Renal pelvis (tissue), 4 donors: ENCODE data around the gene ELANE. TPM values are rescaled to one million over a fixed set of nuclear protein-coding genes. Genes with fewer than 3 reads are reported as not detected.

Source experiments
- DNase-seq: peaks from one replicate; pipeline ENCODE4 v3.0.0-alpha.2; 2013
- polyA plus RNA-seq, 3 donors: library from polyadenylated mRNA; unstranded; fragments of 120-200 nt; gene quantifications; one replicate each; pipeline ENCODE4 v1.2.1, GENCODE V29; 2013; ENCODE audit not compliant: insufficient read length in 3 of 3

The ELANE gene
- polyA plus RNA-seq, 3 donors: 0.25 to 0.51 (median 0.46) TPM

- DNase-seq: no peak
Observed at GRCh38 chr19:896434-896833, 44.3 kb downstream of the ELANE start.

- no peak for DNase-seq
Observed at GRCh38 chr19:896999-897398, 44.9 kb downstream of the ELANE start.

GRCh38 chr19:897442-898039 is 45.4 kb downstream of the ELANE start:
- no peak for DNase-seq

GRCh38 chr19:898663-899062 is 46.6 kb downstream of the ELANE start:
- DNase-seq: peak; percentile 78

- DNase-seq: no peak
Observed at GRCh38 chr19:899336-900042, 47.4 kb downstream of the ELANE start.

GRCh38 chr19:900043-900301 is 47.9 kb downstream of the ELANE start:
- no peak for DNase-seq

GRCh38 chr19:900302-901111 is 48.4 kb downstream of the ELANE start:
- no peak for DNase-seq

- DNase-seq: no peak
Observed at GRCh38 chr19:901216-902092, 49.4 kb downstream of the ELANE start.

GRCh38 chr19:902093-902370 is 49.9 kb downstream of the ELANE start:
- no peak for DNase-seq

- no peak for DNase-seq
Observed at GRCh38 chr19:902446-903226, 50.5 kb downstream of the ELANE start.

GRCh38 chr19:903266-903797 is 51.2 kb downstream of the ELANE start:
- DNase-seq: peak; percentile 75

- DNase-seq: no peak
Observed at GRCh38 chr19:904545-904944, 52.4 kb downstream of the ELANE start.

Other genes starting within 250 kb of the ELANE start
- 10 to 100 TPM; 64.7 to 78.3 (median 70.9) TPM for gene POLRMT, start 218.8 kb upstream of the ELANE start, polyA plus RNA-seq
- gene FGF22, start 212.4 kb upstream of the ELANE start, polyA plus RNA-seq: 1 to 10 TPM in 1 of 3 donors, under 1 TPM in 2; 0.83 to 1.1 (median 0.91) TPM
- gene RNF126, start 189.1 kb upstream of the ELANE start, polyA plus RNA-seq: 10 to 100 TPM; 33.8 to 35.9 (median 35.8) TPM
- gene FSTL3, start 175.9 kb upstream of the ELANE start, polyA plus RNA-seq: 10 to 100 TPM; 21.7 to 24.4 (median 23.3) TPM
- gene PRSS57, start 156.9 kb upstream of the ELANE start, polyA plus RNA-seq: under 1 TPM in 2 of 3 donors, not detected in 1; 0.33 to 0.51 TPM
- gene PALM, start 143.4 kb upstream of the ELANE start, polyA plus RNA-seq: 100 to 1,000 TPM in 2 of 3 donors, 10 to 100 TPM in 1; 89.8 to 119 (median 113) TPM
- 10 to 100 TPM in 1 of 3 donors, 1 to 10 TPM in 2; 7.1 to 11.2 (median 7.5) TPM for gene MISP, start 101.2 kb upstream of the ELANE start, polyA plus RNA-seq
- gene PTBP1, start 54.9 kb upstream of the ELANE start, polyA plus RNA-seq: 100 to 1,000 TPM; 400 to 450 (median 417) TPM
- gene PLPPR3, start 30.3 kb upstream of the ELANE start, polyA plus RNA-seq: 10 to 100 TPM; 11.2 to 25.9 (median 17.1) TPM
- gene AZU1, start 24.5 kb upstream of the ELANE start, polyA plus RNA-seq: 1 to 10 TPM; 1.0 to 3.4 (median 2.2) TPM
- gene PRTN3, start 11.3 kb upstream of the ELANE start, polyA plus RNA-seq: 1 to 10 TPM; 1.2 to 2.0 (median 1.4) TPM
- 1 to 10 TPM; 3.9 to 4.4 (median 4.2) TPM for gene CFD, start 7.4 kb downstream of the ELANE start, polyA plus RNA-seq
- gene MED16, start 40.9 kb downstream of the ELANE start, polyA plus RNA-seq: 10 to 100 TPM; 60.6 to 71.4 (median 63.5) TPM
- gene RNU6-9, start 41.2 kb downstream of the ELANE start, polyA plus RNA-seq: not detected
- gene R3HDM4, start 60.9 kb downstream of the ELANE start, polyA plus RNA-seq: 10 to 100 TPM; 43.1 to 58.3 (median 51.9) TPM
- gene KISS1R, start 65.0 kb downstream of the ELANE start, polyA plus RNA-seq: 1 to 10 TPM in 1 of 3 donors, under 1 TPM in 2; 0.94 to 1.3 (median 0.98) TPM
- 10 to 100 TPM; 25.3 to 38.8 (median 31.6) TPM for gene ARID3A, start 73.7 kb downstream of the ELANE start, polyA plus RNA-seq
- 10 to 100 TPM; 48.4 to 63.9 (median 61.6) TPM for gene WDR18, start 132.0 kb downstream of the ELANE start, polyA plus RNA-seq
- 1 to 10 TPM in 1 of 3 donors, under 1 TPM in 2; 0.87 to 1.1 (median 0.91) TPM for gene GRIN3B, start 148.1 kb downstream of the ELANE start, polyA plus RNA-seq
- 100 to 1,000 TPM; 126 to 135 (median 134) TPM for gene TMEM259, start 168.8 kb downstream of the ELANE start, polyA plus RNA-seq
- gene RNU6-2, start 169.2 kb downstream of the ELANE start, polyA plus RNA-seq: not detected
- gene CNN2, start 174.3 kb downstream of the ELANE start, polyA plus RNA-seq: 100 to 1,000 TPM; 171 to 183 (median 174) TPM
- gene ABCA7, start 187.8 kb downstream of the ELANE start, polyA plus RNA-seq: 10 to 100 TPM in 1 of 3 donors, 1 to 10 TPM in 2; 8.9 to 11.6 (median 9.6) TPM
- 10 to 100 TPM in 2 of 3 donors, 1 to 10 TPM in 1; 10.0 to 14.9 (median 14.8) TPM for gene ARHGAP45, start 214.9 kb downstream of the ELANE start, polyA plus RNA-seq
- gene POLR2E, start 243.1 kb downstream of the ELANE start, polyA plus RNA-seq: 100 to 1,000 TPM; 162 to 168 (median 165) TPM